Astrocyte (in vitro differentiated cells and primary cell): ENCODE measurements around the gene SLC17A1. TPM values are rescaled to one million over a fixed set of nuclear protein-coding genes. Genes with fewer than 3 reads are reported as not detected.

Source experiments
- DNase-seq: peaks from one replicate; pipeline ENCODE4 v3.0.0-alpha.2; 2010; ENCODE audit warnings: low read depth
- FAIRE-seq: peaks from 2 replicates; lab custom pipeline; 2011; peaks lifted over from hg19 to GRCh38; lab: Jason Lieb, UNC
- H2AFZ ChIP-seq: 2 replicates; pipeline ENCODE4 v1.6.0; 2012; ENCODE audit warnings: low read depth, low read length, inconsistent platforms
- H3K27ac ChIP-seq: 2 replicates; pipeline ENCODE4 v1.5.1; 2011; ENCODE audit warnings: low read depth, low read length, inconsistent platforms
- H3K27me3 ChIP-seq: 2 replicates; pipeline ENCODE4 v1.6.0; 2011; ENCODE audit warnings: low read length, inconsistent platforms; ENCODE audit not compliant: insufficient read depth
- H3K36me3 ChIP-seq: 2 replicates; pipeline ENCODE4 v1.5.1; 2011; ENCODE audit warnings: low read length, inconsistent platforms; ENCODE audit not compliant: insufficient read depth
- H3K4me1 ChIP-seq: 2 replicates; pipeline ENCODE4 v1.5.1; 2011; ENCODE audit warnings: low read length, inconsistent platforms; ENCODE audit not compliant: insufficient read depth
- H3K4me2 ChIP-seq: 2 replicates; pipeline ENCODE4 v1.6.0; 2012; ENCODE audit warnings: low read length, inconsistent platforms
- H3K4me3 ChIP-seq: 2 replicates; pipeline ENCODE4 v1.5.1; 2011; ENCODE audit warnings: low read depth, mild to moderate bottlenecking, low read length, inconsistent platforms; ENCODE audit not compliant: insufficient read depth
- H3K79me2 ChIP-seq: 2 replicates; pipeline ENCODE4 v1.6.0; 2012; ENCODE audit warnings: mild to moderate bottlenecking, low read length, inconsistent platforms; ENCODE audit not compliant: insufficient read depth
- H3K9ac ChIP-seq: 2 replicates; pipeline ENCODE4 v1.6.0; 2012; ENCODE audit warnings: mild to moderate bottlenecking, low read length, inconsistent platforms
- H3K9me3 ChIP-seq: 2 replicates; pipeline ENCODE4 v1.5.1; 2012; ENCODE audit warnings: low read depth, mild to moderate bottlenecking, low read length, inconsistent platforms; ENCODE audit not compliant: insufficient read depth
- H4K20me1 ChIP-seq: 2 replicates; pipeline ENCODE4 v1.6.0; 2012; ENCODE audit warnings: low read length, inconsistent platforms; ENCODE audit not compliant: insufficient read depth
- H3K27ac Mint-ChIP-seq: one replicate; pipeline ENCODE4 v1.8.0; 2021; ENCODE audit warnings: mild to moderate bottlenecking, mixed read lengths; ENCODE audit not compliant: unreplicated experiment
- H3K27me3 Mint-ChIP-seq: one replicate; pipeline ENCODE4 v1.8.0; 2021; ENCODE audit warnings: low read depth, mixed read lengths; ENCODE audit not compliant: unreplicated experiment
- H3K36me3 Mint-ChIP-seq: one replicate; pipeline ENCODE4 v1.8.0; 2021; ENCODE audit warnings: low read depth, mixed read lengths; ENCODE audit not compliant: unreplicated experiment
- H3K4me1 Mint-ChIP-seq: one replicate; pipeline ENCODE4 v1.8.0; 2021; ENCODE audit warnings: low read depth, mixed read lengths; ENCODE audit not compliant: unreplicated experiment
- H3K4me3 Mint-ChIP-seq: one replicate; pipeline ENCODE4 v1.8.0; 2021; ENCODE audit warnings: mild to moderate bottlenecking, moderate library complexity, mixed read lengths; ENCODE audit not compliant: unreplicated experiment
- H3K9me3 Mint-ChIP-seq: one replicate; pipeline ENCODE4 v1.8.0; 2021; ENCODE audit warnings: mild to moderate bottlenecking, mixed read lengths; ENCODE audit not compliant: unreplicated experiment
- CTCF ChIP-seq: IDR thresholded peaks from 2 replicates; pipeline ENCODE4 v1.5.1; 2011; ENCODE audit warnings: low read depth, mild to moderate bottlenecking, inconsistent platforms, low read length, moderate library complexity; ENCODE audit not compliant: insufficient read depth
- EZH2 ChIP-seq: IDR thresholded peaks from 2 replicates; pipeline ENCODE4 v1.6.1; 2012; ENCODE audit warnings: mild to moderate bottlenecking, low read length, inconsistent platforms; ENCODE audit not compliant: insufficient read depth
- total RNA-seq: library from RNA; stranded (reverse); gene quantifications from 2 replicates; pipeline ENCODE4 v1.2.1, GENCODE V29; 2021

The SLC17A1 gene
- total RNA-seq, 1 donor from 2014 or later, result not detected

DNA sequence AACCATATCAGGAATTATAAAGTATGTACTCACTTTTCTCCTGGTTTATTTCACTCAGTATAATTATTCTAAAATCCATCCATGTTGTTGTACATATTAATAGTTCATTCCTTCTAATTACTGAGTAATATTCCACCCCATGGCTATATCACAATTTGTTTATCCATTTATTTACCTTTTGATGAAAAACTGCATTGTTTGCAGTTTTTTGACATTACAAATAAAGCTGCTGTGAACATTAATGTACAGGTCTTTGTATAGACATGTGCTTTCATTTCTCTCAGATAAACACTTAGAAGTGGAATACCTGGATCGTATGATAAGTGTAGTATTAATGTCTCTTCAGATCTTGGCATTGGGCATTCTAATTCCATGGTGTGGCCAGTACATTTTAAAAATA is 38.0 kb upstream of the SLC17A1 start:
- Histone ChIP-seq H3K27ac (no peak overlapping the region), H2AFZ (no peak overlapping the region), H3K27me3 (no peaks in the 10 kb centered on the region), H3K4me3 (no peak overlapping the region), H4K20me1 (no peaks in the 10 kb centered on the region), H3K36me3 (no peaks in the 10 kb centered on the region), H3K9ac (no peak overlapping the region), H3K9me3 (no peaks in the 10 kb centered on the region), H3K79me2 (no peaks in the 10 kb centered on the region), H3K4me1 (no peaks in the 10 kb centered on the region), H3K4me2 (no peak overlapping the region)
- no peak overlapping the region for H3K27ac Mint-ChIP-seq
- FAIRE-seq, result no peak
- peaks cover 2% of the 10 kb centered on the region for H3K9me3 Mint-ChIP-seq
- no peaks in the 10 kb centered on the region for H3K36me3 Mint-ChIP-seq
- no peaks in the 10 kb centered on the region for H3K4me1 Mint-ChIP-seq
- TF ChIP-seq CTCF (no peak), EZH2 (no peak)
- peaks cover 11% of the 10 kb centered on the region for H3K27me3 Mint-ChIP-seq
- H3K4me3 Mint-ChIP-seq, result no peak overlapping the region
- no peak for DNase-seq

DNA sequence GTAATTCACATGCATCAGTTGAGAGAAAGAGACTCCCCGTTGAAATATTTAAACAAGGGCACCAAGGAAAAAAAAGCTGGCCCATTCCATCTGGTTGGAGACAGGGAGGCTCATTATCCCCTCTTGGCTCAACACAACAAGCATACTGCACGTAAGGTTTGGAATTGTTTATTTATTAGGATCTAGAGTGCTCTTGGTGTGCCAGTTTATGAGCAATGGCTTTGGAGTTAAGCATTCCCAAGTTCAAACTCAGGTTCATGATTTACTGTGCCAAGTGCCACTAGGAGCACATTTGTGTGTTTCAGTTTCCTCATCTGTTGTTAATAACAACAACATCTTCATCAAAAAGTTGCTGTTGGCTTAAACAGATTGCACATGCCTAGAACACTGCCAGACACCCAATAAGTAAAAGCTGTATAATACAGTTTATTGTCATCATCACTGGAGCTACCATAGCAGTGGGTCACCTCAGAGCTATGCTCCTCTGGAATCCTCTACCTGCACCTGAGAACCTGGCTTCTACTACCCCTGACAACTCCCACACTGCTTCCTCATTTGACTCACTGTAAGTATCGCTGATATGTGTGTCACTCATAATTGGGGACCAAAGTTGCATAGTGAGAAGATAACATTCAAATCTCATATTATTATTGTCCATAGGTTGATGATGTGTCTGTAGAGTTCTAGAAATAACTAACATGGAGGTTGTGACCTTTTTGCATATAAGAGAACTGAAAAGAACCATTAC is 36.8 kb upstream of the SLC17A1 start:
- Mint-ChIP-seq H3K27ac (no peak overlapping the region), H3K4me3 (no peak overlapping the region), H3K9me3 (peaks cover 2% of the 10 kb centered on the region), H3K27me3 (peaks cover 17% of the 10 kb centered on the region), H3K4me1 (no peaks in the 10 kb centered on the region), H3K36me3 (no peaks in the 10 kb centered on the region)
- Histone ChIP-seq H3K27me3 (no peaks in the 10 kb centered on the region), H2AFZ (no peak overlapping the region), H3K36me3 (no peaks in the 10 kb centered on the region), H3K4me1 (no peaks in the 10 kb centered on the region), H3K9me3 (no peaks in the 10 kb centered on the region), H3K4me2 (no peak overlapping the region), H3K4me3 (no peak overlapping the region), H3K27ac (no peak overlapping the region), H4K20me1 (no peaks in the 10 kb centered on the region), H3K79me2 (no peaks in the 10 kb centered on the region), H3K9ac (no peak overlapping the region)
- FAIRE-seq (no peak), DNase-seq (no peak)
- TF ChIP-seq CTCF (no peak), EZH2 (no peak)

DNA sequence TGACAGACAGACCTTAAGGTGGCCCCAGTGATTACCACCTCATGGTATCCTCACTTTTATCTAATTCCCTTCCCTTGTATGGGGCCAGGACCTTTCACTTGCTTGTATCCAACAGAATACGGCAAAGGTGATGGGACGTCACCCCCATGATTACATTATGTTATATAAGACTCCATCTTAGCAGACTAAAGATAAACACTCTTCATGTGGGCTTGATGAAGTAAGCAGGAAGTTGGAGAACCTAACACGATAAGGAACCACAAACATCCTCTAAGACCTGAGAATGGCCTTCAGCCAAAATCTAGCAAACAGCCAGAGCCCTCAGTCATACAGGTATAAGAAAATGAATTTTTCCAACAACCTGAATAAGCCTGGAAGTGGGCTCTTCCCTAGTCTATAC is 34.2 kb upstream of the SLC17A1 start:
- peaks cover 2% of the 10 kb centered on the region for H3K9me3 Mint-ChIP-seq
- H3K4me1 ChIP-seq, result no peaks in the 10 kb centered on the region
- no peaks in the 10 kb centered on the region for H3K4me1 Mint-ChIP-seq
- H3K9me3 ChIP-seq, result no peaks in the 10 kb centered on the region
- no peak overlapping the region for H2AFZ ChIP-seq
- peaks cover 12% of the 10 kb centered on the region for H3K27me3 Mint-ChIP-seq
- H3K9ac ChIP-seq, result no peak overlapping the region
- H3K27ac ChIP-seq, result no peak overlapping the region
- H3K36me3 Mint-ChIP-seq, result no peaks in the 10 kb centered on the region
- FAIRE-seq (no peak), DNase-seq (no peak)
- H3K4me3 ChIP-seq, result no peak overlapping the region
- no peaks in the 10 kb centered on the region for H3K36me3 ChIP-seq
- no peaks in the 10 kb centered on the region for H4K20me1 ChIP-seq
- no peak overlapping the region for H3K4me3 Mint-ChIP-seq
- no peaks in the 10 kb centered on the region for H3K27me3 ChIP-seq
- TF ChIP-seq EZH2 (no peak), CTCF (no peak)
- H3K4me2 ChIP-seq, result no peak overlapping the region
- no peak overlapping the region for H3K27ac Mint-ChIP-seq
- H3K79me2 ChIP-seq, result no peaks in the 10 kb centered on the region
